GM06990 (cell line): ENCODE results near the gene HOXC11.

Source experiments
- DNase-seq: peaks from one replicate; pipeline ENCODE4 v3.0.0-alpha.2; 2011; ENCODE audit not compliant: insufficient read length; ENCODE audit errors: extremely low read depth
- H3K27me3 ChIP-seq: replicated peaks from 2 replicates; pipeline ENCODE4 v1.6.0; 2011; ENCODE audit warnings: low read length; ENCODE audit not compliant: control insufficient read depth, insufficient read depth
- H3K36me3 ChIP-seq: 2 replicates; pipeline ENCODE4 v1.5.1; 2011; ENCODE audit warnings: low read length; ENCODE audit not compliant: control insufficient read depth, insufficient read depth
- H3K4me3 ChIP-seq: replicated peaks from 2 replicates; pipeline ENCODE4 v1.5.1; 2011; ENCODE audit warnings: low read depth, mild to moderate bottlenecking, control low read depth, low read length
- CTCF ChIP-seq: IDR thresholded peaks from 2 replicates; pipeline ENCODE4 v1.5.1; 2011; ENCODE audit warnings: low read length, control low read depth, mild to moderate bottlenecking, inconsistent platforms; ENCODE audit not compliant: insufficient read depth, poor library complexity, severe bottlenecking

HOXC11 gene

GRCh38 chr12:54024581-54025305 lies 51.8 kb downstream of the HOXC11 start:
- DNase-seq: no peak

DNA sequence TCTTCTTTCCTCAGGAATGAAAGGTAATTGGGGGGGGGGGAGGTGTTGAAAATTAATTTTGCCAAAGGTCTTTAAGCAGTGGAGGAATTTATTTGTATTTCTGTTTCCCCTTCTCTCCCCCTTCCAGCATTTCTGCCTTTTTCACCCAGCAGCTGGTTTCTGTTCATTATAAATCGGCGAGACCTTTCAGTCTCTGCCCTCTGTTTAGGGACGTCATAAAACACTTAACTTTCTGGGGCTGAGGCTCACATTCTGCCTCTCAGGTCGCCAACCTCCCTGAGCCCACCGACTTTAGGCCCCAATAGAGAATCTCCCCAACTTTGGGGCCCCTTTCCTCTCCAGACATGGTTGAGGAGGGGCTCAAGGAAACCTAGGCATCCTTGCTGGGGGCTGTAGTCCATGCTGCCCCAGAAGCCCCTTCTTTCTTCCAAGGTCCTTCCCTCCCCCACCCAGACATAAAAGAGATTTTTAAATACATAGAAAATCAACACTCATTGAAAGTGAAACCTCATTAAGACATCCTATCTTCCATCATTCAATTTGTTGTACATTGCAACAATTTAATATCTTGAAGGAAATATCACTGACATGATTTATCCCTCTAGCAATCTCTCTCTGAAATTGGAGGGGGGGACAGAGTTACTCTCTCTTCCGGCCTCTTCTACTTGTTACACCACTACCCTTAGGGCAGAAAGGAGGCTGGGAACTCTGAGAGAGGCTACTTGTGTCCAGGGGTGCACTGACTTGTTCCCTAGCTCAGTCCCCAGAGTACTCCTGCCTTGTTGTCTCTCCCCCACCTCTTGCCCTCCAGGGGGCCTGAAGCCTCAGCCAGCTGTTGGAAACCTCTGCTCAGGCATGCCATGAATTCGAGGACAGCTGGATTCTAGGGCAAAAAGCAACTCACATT lies 52.8 kb downstream of the HOXC11 start:
- Histone ChIP-seq H3K4me3 (no peak overlapping the region), H3K27me3 (no peaks in the 10 kb centered on the region; the same call in 1 of the 2 replicates), H3K36me3 (no peaks in the 10 kb centered on the region)
- TF ChIP-seq CTCF: no peak
- no peak for DNase-seq

More at GRCh38 chr12:54024581-54025305, 51.8 kb downstream of the HOXC11 start:
- no peak for TF ChIP-seq CTCF
- H3K4me3 ChIP-seq: no peak overlapping the region
- no peaks in the 10 kb centered on the region; the same call in 1 of the 2 replicates for H3K27me3 ChIP-seq
- H3K36me3 ChIP-seq: no peaks in the 10 kb centered on the region

- Histone ChIP-seq H3K4me3 (no peak overlapping the region), H3K36me3 (no peaks in the 10 kb centered on the region), H3K27me3 (peaks cover 2% of the 10 kb centered on the region; the same call in 1 of the 2 replicates)
- no peak for DNase-seq
- no peak for TF ChIP-seq CTCF
Observed at GRCh38 chr12:54026640-54027441, 53.9 kb downstream of the HOXC11 start.
